Endothelial cell of umbilical vein (primary cell): ENCODE measurements around the gene VPS37D. TPM values are rescaled to one million over a fixed set of nuclear protein-coding genes. Genes with fewer than 3 reads are reported as not detected.

ENCODE experiments used
- BruUV-seq: library from RNA; stranded (reverse); fragments of 400-500 nt; replicated peaks from 2 replicates; lab custom pipeline; 2021; lab: Mats Ljungman, UMichigan
- CTCF ChIA-PET: fragments of 300-600, 350-600 bp; sonication (Branson Sonifier 250); formaldehyde crosslinking; loops from one replicate; lab custom pipeline; 2021; ENCODE audit warnings: antibody characterized with exemption, inconsistent platforms; lab: Charles Lee
- POLR2A ChIA-PET: fragments of 300-600, 350-600 bp; sonication (Branson Sonifier 250); formaldehyde crosslinking; loops from one replicate; lab custom pipeline; 2021; ENCODE audit warnings: antibody characterized with exemption, inconsistent platforms; lab: Charles Lee
- DNase-seq: peaks from one replicate; pipeline ENCODE4 v3.0.0-alpha.2; 2011; ENCODE audit warnings: low read depth, low spot score
- FAIRE-seq: peaks from 2 replicates; lab custom pipeline; 2011; peaks lifted over from hg19 to GRCh38; lab: Jason Lieb, UNC
- H2AFZ ChIP-seq: 2 replicates; pipeline ENCODE4 v1.6.0; 2012; ENCODE audit warnings: low read depth, low read length, control low read depth, inconsistent platforms
- H3K27ac ChIP-seq: 2 replicates; pipeline ENCODE4 v1.5.1; 2011; ENCODE audit warnings: low read depth, mild to moderate bottlenecking, control low read depth, low read length, moderate library complexity; ENCODE audit not compliant: insufficient read depth
- H3K27me3 ChIP-seq, 2 experiments: 2 replicates each; pipeline versions ENCODE4 v1.6.0 to v1.6.1; 2011; ENCODE audit warnings: low read length in 2 of 2, mixed read lengths in 1 of 2; ENCODE audit not compliant: control insufficient read depth in 2 of 2, insufficient read depth in 2 of 2
- H3K36me3 ChIP-seq, 2 experiments: 2 replicates in 1 of 2; 3 replicates in 1 of 2; pipeline ENCODE4 v1.5.1; 2011; ENCODE audit warnings: low read length in 2 of 2, mild to moderate bottlenecking in 1 of 2, moderate library complexity in 1 of 2; ENCODE audit not compliant: control insufficient read depth in 2 of 2, insufficient read depth in 2 of 2; ENCODE audit errors: extremely low read depth in 1 of 2
- H3K4me1 ChIP-seq: 3 replicates; pipeline ENCODE4 v1.5.1; 2011; ENCODE audit warnings: mild to moderate bottlenecking, low read length; ENCODE audit not compliant: control insufficient read depth, insufficient read depth; ENCODE audit errors: extremely low read depth
- H3K4me2 ChIP-seq: 2 replicates; pipeline ENCODE4 v1.6.1; 2011; ENCODE audit warnings: low read length, control low read depth, mixed read lengths; ENCODE audit not compliant: insufficient read depth
- H3K4me3 ChIP-seq, 3 experiments: fragments of 200-600 bp in 1 of 3; sonication (generic), shearing (Covaris generic) in 1 of 3; replicated peaks in 1 of 3; 2 replicates each; pipeline ENCODE4 v1.5.1; 2011 to 2016; ENCODE audit warnings: control low read depth in 3 of 3, low read length in 3 of 3, mild to moderate bottlenecking in 2 of 3, inconsistent platforms in 1 of 3, low read depth in 1 of 3, moderate library complexity in 1 of 3; ENCODE audit not compliant: insufficient read depth in 1 of 3
- H3K79me2 ChIP-seq: 2 replicates; pipeline ENCODE4 v1.6.0; 2012; ENCODE audit warnings: low read length, inconsistent platforms; ENCODE audit not compliant: control insufficient read depth, insufficient read depth
- H3K9ac ChIP-seq: replicated peaks from 2 replicates; pipeline ENCODE3; 2011; ENCODE audit warnings: low read length, control low read depth; ENCODE audit not compliant: insufficient read depth; ENCODE audit errors: extremely low read depth
- H3K9me1 ChIP-seq: replicated peaks from 3 replicates; pipeline ENCODE4 v1.6.0; 2011; ENCODE audit warnings: mild to moderate bottlenecking, low read length; ENCODE audit not compliant: control insufficient read depth, insufficient read depth; ENCODE audit errors: extremely low read depth
- H3K9me3 ChIP-seq: replicated peaks from 2 replicates; pipeline ENCODE4 v1.5.1; 2012; ENCODE audit warnings: low read length, inconsistent platforms; ENCODE audit not compliant: control insufficient read depth, insufficient read depth
- H4K20me1 ChIP-seq: replicated peaks from 2 replicates; pipeline ENCODE3; 2011; ENCODE audit warnings: mild to moderate bottlenecking, low read length; ENCODE audit not compliant: control insufficient read depth, insufficient read depth; ENCODE audit errors: extremely low read depth
- CTCF ChIP-seq, 2 donors: IDR thresholded peaks; 1 replicate in 1 of 2; 2 replicates in 1 of 2; pipeline ENCODE4 v1.5.1; 2011; ENCODE audit warnings: low read length in 2 of 2, mild to moderate bottlenecking in 2 of 2, moderate library complexity in 2 of 2, control low read depth in 1 of 2, inconsistent platforms in 1 of 2, low read depth in 1 of 2; ENCODE audit not compliant: insufficient read depth in 1 of 2; ENCODE audit errors: extremely low read depth in 1 of 2
- EZH2 ChIP-seq: IDR thresholded peaks from 2 replicates; pipeline ENCODE4 v1.6.1; 2012; ENCODE audit warnings: borderline replicate concordance, low read depth, mild to moderate bottlenecking, moderate library complexity, low read length, inconsistent platforms; ENCODE audit not compliant: severe bottlenecking
- FOS ChIP-seq: IDR thresholded peaks from 2 replicates; pipeline ENCODE4 v1.6.1; 2011; ENCODE audit warnings: mild to moderate bottlenecking, low read length, moderate library complexity, borderline replicate concordance; ENCODE audit not compliant: insufficient read depth
- GATA2 ChIP-seq: IDR thresholded peaks from 2 replicates; pipeline ENCODE4 v1.7.0; 2011; ENCODE audit warnings: low read depth, mild to moderate bottlenecking, moderate library complexity, mixed read lengths, low read length; ENCODE audit not compliant: insufficient read length, insufficient read depth
- JUN ChIP-seq: IDR thresholded peaks from 2 replicates; pipeline ENCODE4 v1.6.1; 2011; ENCODE audit warnings: borderline replicate concordance, low read depth; ENCODE audit not compliant: insufficient read length, insufficient read depth
- MAX ChIP-seq: IDR thresholded peaks from 2 replicates; pipeline ENCODE4 v1.6.1; 2011; ENCODE audit not compliant: insufficient read depth, insufficient read length
- MYC ChIP-seq: IDR thresholded peaks from one replicate; pipeline ENCODE4 v1.6.1; 2011; ENCODE audit warnings: mild to moderate bottlenecking, low read depth, low read length
- POLR2A ChIP-seq: IDR thresholded peaks from 2 replicates; pipeline ENCODE4 v1.6.1; 2012; ENCODE audit warnings: low read depth, mild to moderate bottlenecking, control low read depth, low read length
- POLR2AphosphoS5 ChIP-seq: IDR thresholded peaks from 2 replicates; pipeline ENCODE4 v1.6.1; 2012; ENCODE audit warnings: low read depth, mild to moderate bottlenecking, control low read depth, low read length, moderate library complexity; ENCODE audit not compliant: insufficient read depth
- dilution Hi-C: fragments of 300-500 bp; cut with MboI; formaldehyde crosslinking; loops from one replicate; pipeline ENCODE4 v1.15.0; 2019; ENCODE audit warnings: low sequenced_read_pairs; ENCODE audit not compliant: extremely low pct_ligation_motif_present
- intact Hi-C: fragments of 100-400 bp; cut with micrococcal nuclease; formaldehyde crosslinking; loops from one replicate; pipeline ENCODE4 v1.10.0; 2022
- polyA plus RNA-seq, 4 experiments: library from polyadenylated mRNA; depleted of rRNA in 3 of 4; stranded (reverse) in 3 of 4; unstranded in 1 of 4; fragments of >200 nt; gene quantifications; 2 replicates each; pipeline versions ENCODE4 v1.2.1 to v1.2.3, GENCODE V29; 2011 to 2012; ENCODE audit warnings: missing spikeins in 1 of 4
- total RNA-seq: library from RNA; stranded (reverse); gene quantifications from 2 replicates; pipeline ENCODE4 v1.2.3, GENCODE V29; 2021

Gene VPS37D
- total and polyA plus RNA-seq, 2 donors (not counting 3 experiments of a cell fraction or from before 2014, with no cell fraction given) = 2.0 to 2.1 TPM

- Histone ChIP-seq H3K4me2 (no peak overlapping the region), H3K9me1 (no peaks in the 10 kb centered on the region), H3K4me1 (no peaks in the 10 kb centered on the region), H3K27ac (no peak overlapping the region), H4K20me1 (no peaks in the 10 kb centered on the region), H3K27me3 (no peaks in the 10 kb centered on the region), H3K4me3 (no peak overlapping the region), H3K36me3 (peaks cover 7 to 30% of the 10 kb centered on the region in 2 experiments), H3K9me3 (no peaks in the 10 kb centered on the region), H3K9ac (no peak overlapping the region), H3K79me2 (no peaks in the 10 kb centered on the region), H2AFZ (no peak overlapping the region)
- TF ChIP-seq MAX (no peak), GATA2 (no peak), JUN (no peak), CTCF (IDR thresholded peaks at IDR 0.05; ENCODE audit: extremely low read depth in 1 of 2, insufficient read depth in 1 of 2, low read depth in 1 of 2, low read length in 2 of 2) (no peak), POLR2AphosphoS5 (no peak), FOS (no peak), MYC (no peak), POLR2A (no peak), EZH2 (no peak)
- intact Hi-C loops (no loop called here), dilution Hi-C loops (no loop called here)
- FAIRE-seq (no peak), DNase-seq (no peak)
- no TSS peak for BruUV-seq
- ChIA-PET POLR2A (no interaction called here), CTCF (interaction anchor here (1.2 to 4.5 kb wide), 6 partner anchors 8 to 93 kb away, joined by 3 to 16 read pairs (median 8); partner anchors contain the start of gene STX1A)
Observed at GRCh38 chr7:73700069-73700423, 32.4 kb downstream of the VPS37D start.
